H1 (cell line): ENCODE results near the gene UGT2B11. TPM values are rescaled to one million over a fixed set of nuclear protein-coding genes. Genes with fewer than 3 reads are reported as not detected.

Source experiments
- CREB1 ChIP-seq: IDR thresholded peaks from 2 replicates; pipeline ENCODE4 v1.6.1; 2012; ENCODE audit warnings: inconsistent platforms
- GTF2F1 ChIP-seq: IDR thresholded peaks from 2 replicates; pipeline ENCODE4 v1.6.1; 2012; ENCODE audit warnings: low read depth, low read length, improper control_type of control experiment, borderline replicate concordance
- HDAC2 ChIP-seq, 2 experiments: fragments of 300-600 bp in 1 of 2; sonication (generic) in 1 of 2; IDR thresholded peaks; 2 replicates each; pipeline ENCODE4 v1.6.1; 2011 to 2012; ENCODE audit warnings: low read depth in 2 of 2, low read length in 2 of 2, mild to moderate bottlenecking in 2 of 2, moderate library complexity in 2 of 2, borderline replicate concordance in 1 of 2, inconsistent platforms in 1 of 2
- HDAC6 ChIP-seq: IDR thresholded peaks from one replicate; pipeline ENCODE4 v1.7.1; 2012; ENCODE audit warnings: low read depth, mild to moderate bottlenecking, inconsistent platforms, low read length, moderate library complexity
- PHF8 ChIP-seq: fragments of 200-600 bp; sonication (generic); conservative IDR thresholded peaks from 2 replicates; pipeline ENCODE4 v1.7.1; 2012; ENCODE audit warnings: low read depth, mild to moderate bottlenecking, inconsistent platforms, low read length, moderate library complexity
- POLR2A ChIP-seq, 2 experiments: IDR thresholded peaks; 1 replicate in 1 of 2; 2 replicates in 1 of 2; pipeline ENCODE4 v1.6.1; 2011; ENCODE audit warnings: low read depth in 2 of 2, low read length in 2 of 2, mild to moderate bottlenecking in 2 of 2; ENCODE audit errors: control extremely low read depth in 1 of 2
- SIN3A ChIP-seq, 2 experiments: IDR thresholded peaks in 1 of 2; conservative IDR thresholded peaks in 1 of 2; 2 replicates each; pipeline ENCODE4 v1.6.1; 2011 to 2012; ENCODE audit warnings: low read length in 2 of 2, improper control_type of control experiment in 1 of 2, low read depth in 1 of 2, mild to moderate bottlenecking in 1 of 2
- SIX5 ChIP-seq: IDR thresholded peaks from 2 replicates; pipeline ENCODE4 v1.6.1; 2011; ENCODE audit warnings: mild to moderate bottlenecking, low read depth, low read length
- USF2 ChIP-seq: IDR thresholded peaks from 2 replicates; pipeline ENCODE4 v1.6.1; 2011; ENCODE audit warnings: low read length, improper control_type of control experiment
- polyA plus RNA-seq, 7 experiments: library from polyadenylated mRNA; depleted of rRNA in 3 of 7; stranded (reverse) in 5 of 7; unstranded in 2 of 7; fragments of >200 nt in 5 of 7; fragments of 200-250 nt in 2 of 7; gene quantifications; 1 replicate in 5 of 7; 2 replicates in 1 of 7; 4 replicates in 1 of 7; pipeline versions ENCODE4 v1.2.1 to v1.2.3, GENCODE V29; 2011 to 2013; ENCODE audit warnings: missing spikeins in 2 of 7, mixed read lengths in 2 of 7
- total RNA-seq: library from RNA; stranded (reverse); fragmentation: NEBNext Ultra II Directional; extraction: Animal tissue kit (Norgen Biotek cat#: 25700); gene quantifications from 2 replicates; pipeline ENCODE4 v1.2.1, GENCODE V29; 2021
- TF ChIP-seq, protein P1 (sequence below): fragments of 300-600 bp; sonication (generic); IDR thresholded peaks from 2 replicates; pipeline ENCODE4 v1.7.1; 2012; ENCODE audit warnings: low read length, moderate library complexity, mild to moderate bottlenecking, inconsistent platforms; ENCODE audit not compliant: insufficient replicate concordance

The UGT2B11 gene
- total and polyA plus RNA-seq, 2 of the 8 experiments (the other 6 are each of a cell fraction or from before 2014, with no cell fraction given): not detected

DNA sequence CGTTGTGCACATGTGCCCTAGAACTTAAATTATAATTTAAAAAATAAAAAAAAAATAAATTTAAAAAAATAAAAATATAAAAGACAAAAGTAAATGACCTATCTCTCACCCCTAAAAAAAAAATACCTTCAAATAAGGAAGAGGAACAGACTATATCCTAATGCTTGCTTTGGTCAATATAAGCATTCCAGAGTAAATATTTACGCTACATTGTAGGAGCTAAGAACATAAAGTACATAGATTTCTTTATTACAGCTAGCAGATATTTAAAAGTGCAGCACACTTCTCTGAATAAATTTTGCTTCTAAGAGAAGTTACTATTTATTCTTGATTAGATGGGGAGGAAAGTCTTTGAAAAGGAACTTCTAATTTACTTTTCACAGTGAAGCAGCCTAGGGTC is 24.5 kb upstream of the UGT2B11 start (continued):
- TF ChIP-seq, protein P1, sequence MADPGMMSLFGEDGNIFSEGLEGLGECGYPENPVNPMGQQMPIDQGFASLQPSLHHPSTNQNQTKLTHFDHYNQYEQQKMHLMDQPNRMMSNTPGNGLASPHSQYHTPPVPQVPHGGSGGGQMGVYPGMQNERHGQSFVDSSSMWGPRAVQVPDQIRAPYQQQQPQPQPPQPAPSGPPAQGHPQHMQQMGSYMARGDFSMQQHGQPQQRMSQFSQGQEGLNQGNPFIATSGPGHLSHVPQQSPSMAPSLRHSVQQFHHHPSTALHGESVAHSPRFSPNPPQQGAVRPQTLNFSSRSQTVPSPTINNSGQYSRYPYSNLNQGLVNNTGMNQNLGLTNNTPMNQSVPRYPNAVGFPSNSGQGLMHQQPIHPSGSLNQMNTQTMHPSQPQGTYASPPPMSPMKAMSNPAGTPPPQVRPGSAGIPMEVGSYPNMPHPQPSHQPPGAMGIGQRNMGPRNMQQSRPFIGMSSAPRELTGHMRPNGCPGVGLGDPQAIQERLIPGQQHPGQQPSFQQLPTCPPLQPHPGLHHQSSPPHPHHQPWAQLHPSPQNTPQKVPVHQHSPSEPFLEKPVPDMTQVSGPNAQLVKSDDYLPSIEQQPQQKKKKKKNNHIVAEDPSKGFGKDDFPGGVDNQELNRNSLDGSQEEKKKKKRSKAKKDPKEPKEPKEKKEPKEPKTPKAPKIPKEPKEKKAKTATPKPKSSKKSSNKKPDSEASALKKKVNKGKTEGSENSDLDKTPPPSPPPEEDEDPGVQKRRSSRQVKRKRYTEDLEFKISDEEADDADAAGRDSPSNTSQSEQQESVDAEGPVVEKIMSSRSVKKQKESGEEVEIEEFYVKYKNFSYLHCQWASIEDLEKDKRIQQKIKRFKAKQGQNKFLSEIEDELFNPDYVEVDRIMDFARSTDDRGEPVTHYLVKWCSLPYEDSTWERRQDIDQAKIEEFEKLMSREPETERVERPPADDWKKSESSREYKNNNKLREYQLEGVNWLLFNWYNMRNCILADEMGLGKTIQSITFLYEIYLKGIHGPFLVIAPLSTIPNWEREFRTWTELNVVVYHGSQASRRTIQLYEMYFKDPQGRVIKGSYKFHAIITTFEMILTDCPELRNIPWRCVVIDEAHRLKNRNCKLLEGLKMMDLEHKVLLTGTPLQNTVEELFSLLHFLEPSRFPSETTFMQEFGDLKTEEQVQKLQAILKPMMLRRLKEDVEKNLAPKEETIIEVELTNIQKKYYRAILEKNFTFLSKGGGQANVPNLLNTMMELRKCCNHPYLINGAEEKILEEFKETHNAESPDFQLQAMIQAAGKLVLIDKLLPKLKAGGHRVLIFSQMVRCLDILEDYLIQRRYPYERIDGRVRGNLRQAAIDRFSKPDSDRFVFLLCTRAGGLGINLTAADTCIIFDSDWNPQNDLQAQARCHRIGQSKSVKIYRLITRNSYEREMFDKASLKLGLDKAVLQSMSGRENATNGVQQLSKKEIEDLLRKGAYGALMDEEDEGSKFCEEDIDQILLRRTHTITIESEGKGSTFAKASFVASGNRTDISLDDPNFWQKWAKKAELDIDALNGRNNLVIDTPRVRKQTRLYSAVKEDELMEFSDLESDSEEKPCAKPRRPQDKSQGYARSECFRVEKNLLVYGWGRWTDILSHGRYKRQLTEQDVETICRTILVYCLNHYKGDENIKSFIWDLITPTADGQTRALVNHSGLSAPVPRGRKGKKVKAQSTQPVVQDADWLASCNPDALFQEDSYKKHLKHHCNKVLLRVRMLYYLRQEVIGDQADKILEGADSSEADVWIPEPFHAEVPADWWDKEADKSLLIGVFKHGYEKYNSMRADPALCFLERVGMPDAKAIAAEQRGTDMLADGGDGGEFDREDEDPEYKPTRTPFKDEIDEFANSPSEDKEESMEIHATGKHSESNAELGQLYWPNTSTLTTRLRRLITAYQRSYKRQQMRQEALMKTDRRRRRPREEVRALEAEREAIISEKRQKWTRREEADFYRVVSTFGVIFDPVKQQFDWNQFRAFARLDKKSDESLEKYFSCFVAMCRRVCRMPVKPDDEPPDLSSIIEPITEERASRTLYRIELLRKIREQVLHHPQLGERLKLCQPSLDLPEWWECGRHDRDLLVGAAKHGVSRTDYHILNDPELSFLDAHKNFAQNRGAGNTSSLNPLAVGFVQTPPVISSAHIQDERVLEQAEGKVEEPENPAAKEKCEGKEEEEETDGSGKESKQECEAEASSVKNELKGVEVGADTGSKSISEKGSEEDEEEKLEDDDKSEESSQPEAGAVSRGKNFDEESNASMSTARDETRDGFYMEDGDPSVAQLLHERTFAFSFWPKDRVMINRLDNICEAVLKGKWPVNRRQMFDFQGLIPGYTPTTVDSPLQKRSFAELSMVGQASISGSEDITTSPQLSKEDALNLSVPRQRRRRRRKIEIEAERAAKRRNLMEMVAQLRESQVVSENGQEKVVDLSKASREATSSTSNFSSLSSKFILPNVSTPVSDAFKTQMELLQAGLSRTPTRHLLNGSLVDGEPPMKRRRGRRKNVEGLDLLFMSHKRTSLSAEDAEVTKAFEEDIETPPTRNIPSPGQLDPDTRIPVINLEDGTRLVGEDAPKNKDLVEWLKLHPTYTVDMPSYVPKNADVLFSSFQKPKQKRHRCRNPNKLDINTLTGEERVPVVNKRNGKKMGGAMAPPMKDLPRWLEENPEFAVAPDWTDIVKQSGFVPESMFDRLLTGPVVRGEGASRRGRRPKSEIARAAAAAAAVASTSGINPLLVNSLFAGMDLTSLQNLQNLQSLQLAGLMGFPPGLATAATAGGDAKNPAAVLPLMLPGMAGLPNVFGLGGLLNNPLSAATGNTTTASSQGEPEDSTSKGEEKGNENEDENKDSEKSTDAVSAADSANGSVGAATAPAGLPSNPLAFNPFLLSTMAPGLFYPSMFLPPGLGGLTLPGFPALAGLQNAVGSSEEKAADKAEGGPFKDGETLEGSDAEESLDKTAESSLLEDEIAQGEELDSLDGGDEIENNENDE: no peak
- TF ChIP-seq POLR2A (IDR thresholded peaks at IDR 0.05; ENCODE audit: control extremely low read depth in 1 of 2, low read depth in 2 of 2, low read length in 2 of 2) (no peak), PHF8 (no peak), SIX5 (no peak), SIN3A (conservative IDR thresholded peaks at IDR 0.05 in 1 of 2, IDR thresholded peaks at IDR 0.05 in 1 of 2; ENCODE audit: low read depth in 1 of 2, low read length in 2 of 2) (no peak), HDAC2 (IDR thresholded peaks at IDR 0.05; ENCODE audit: borderline replicate concordance in 1 of 2, low read depth in 2 of 2, low read length in 2 of 2) (no peak), HDAC6 (no peak), GTF2F1 (no peak), CREB1 (no peak), USF2 (no peak)
